ENCODE measurements around the gene TXNRD1.
"Not testable (repeated sequence)": the region's sequence is repeated elsewhere in the genome, so short reads cannot be mapped to it uniquely, and the experiment has no call there.

Gene TXNRD1

GRCh38 chr12:104376650-104377513 is 161.3 kb downstream of the TXNRD1 start:
- no peak for DNase-seq

DNA sequence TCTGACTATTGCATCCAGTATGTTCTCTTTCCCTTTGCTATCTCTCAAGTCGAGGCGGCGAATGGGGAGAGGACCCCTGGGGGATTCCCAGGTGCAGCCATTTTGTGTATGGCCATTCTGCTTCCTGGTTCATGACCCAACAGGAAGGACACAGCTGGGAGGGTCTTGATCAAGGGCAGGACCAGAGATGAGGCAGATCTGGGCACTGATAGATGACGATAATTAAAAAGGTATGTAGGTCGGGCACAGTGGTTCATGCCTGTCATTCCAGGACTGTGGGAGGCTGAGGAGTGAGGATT is 161.9 kb downstream of the TXNRD1 start:
- DNase-seq, result no peak

DNA sequence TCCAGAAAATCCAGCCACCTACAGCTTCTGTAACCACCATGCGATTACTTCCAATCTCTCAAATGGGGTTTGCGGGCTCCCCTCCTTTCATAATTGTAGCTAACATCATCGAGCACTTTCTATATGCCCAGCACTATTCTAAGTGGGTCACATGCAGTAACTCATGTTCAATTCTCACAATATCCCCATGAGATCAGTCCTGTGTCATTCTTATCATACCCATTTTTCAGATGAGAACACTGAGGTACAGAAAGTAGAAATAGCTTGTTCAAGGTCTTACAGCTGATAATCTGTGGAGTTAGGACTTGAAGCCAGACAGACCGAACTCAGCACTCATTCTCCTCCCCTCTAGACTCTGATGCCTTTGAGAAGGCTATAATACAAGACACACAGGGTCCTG is 162.8 kb downstream of the TXNRD1 start:
- no peak for DNase-seq

- DNase-seq, result no peak
Measured at GRCh38 chr12:104381341-104381730, 165.8 kb downstream of the TXNRD1 start.

DNA sequence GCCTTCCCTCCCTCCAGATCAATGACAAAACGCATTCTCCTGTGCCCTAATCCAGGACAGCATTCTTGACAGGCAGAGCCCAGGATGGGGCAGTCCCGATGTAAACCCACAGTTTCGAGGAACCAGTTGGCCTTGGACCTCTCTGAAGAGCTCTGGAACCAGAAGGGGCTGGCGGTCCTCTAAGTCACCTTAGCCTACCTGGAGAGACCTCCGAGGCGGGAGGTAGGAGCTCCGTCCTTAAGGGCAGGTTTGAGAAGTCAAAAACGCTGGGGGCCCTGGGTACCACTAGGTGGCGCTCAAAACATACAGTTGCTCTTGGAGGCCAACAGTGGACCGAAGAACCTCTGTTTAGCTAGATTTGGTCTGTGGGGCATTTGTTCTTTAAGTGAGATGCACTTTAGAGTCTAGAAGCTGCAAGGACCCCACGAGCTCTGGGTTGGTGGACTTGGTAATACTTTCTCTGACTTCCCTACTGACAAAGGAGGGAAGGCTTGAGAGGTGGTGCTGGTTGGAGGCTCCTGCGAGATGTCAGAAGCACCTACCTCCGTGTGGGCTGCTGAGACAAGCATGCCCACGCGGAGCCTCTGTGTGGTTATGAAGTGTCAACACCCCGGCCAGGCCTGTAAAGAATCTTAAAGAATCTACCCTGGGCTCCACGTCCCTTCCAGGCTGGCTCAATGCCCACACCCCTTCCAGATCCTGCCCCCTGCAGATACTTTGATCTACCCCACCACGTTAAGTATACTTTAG is 166.3 kb downstream of the TXNRD1 start:
- peak; percentile 70 to 92 (median 91) for DNase-seq

GRCh38 chr12:104384141-104384880 is 168.7 kb downstream of the TXNRD1 start:
- DNase-seq, result no peak

- no peak for DNase-seq
Measured at GRCh38 chr12:104385510-104385909, 169.9 kb downstream of the TXNRD1 start.

GRCh38 chr12:104386461-104386860 is 170.9 kb downstream of the TXNRD1 start:
- DNase-seq, result no peak

DNA sequence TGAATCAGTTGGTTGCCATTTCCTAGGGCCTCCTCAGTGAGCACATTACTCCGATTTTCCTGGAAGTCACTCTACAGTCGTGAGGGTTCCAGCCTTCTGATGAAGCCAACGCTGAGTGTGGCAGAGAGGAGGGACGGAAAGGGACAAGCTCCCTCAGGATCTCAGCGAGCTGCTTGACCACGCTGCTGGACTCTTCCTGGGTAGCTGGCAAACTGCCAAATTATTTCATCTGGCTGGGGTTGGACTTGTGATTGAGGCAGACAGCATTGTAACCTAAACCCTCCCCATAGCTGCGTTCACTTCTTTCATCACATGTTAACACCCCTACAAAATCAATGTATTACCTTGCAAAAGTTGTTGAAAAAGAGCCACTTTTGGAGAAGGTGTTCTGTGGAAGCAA is 171.6 kb downstream of the TXNRD1 start:
- peak in 2 of 3 experiments; percentile 20 to 76 for DNase-seq

DNA sequence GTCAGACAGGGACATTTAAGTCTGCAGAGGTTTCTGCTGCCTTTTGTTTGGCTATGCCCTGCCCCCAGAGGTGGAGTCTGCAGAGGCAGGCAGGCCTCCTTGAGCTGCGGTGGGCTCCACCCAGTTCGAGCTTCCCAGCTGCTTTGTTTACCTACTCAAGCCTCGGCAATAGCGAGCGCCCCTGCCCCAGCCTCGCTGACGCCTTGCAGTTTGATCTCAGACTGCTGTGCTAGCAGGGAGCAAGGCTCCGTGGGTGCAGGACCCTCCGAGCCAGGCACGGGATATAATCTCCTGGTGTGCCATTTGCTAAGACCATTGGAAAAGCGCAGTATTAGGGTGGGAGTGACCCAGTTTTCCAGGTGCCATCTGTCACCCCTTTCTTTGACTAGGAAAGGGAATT is 178.5 kb downstream of the TXNRD1 start:
- not testable (repeated sequence) for DNase-seq

All from NCI-H1417 (cell line).